GM23338 (cell line): ENCODE measurements around the gene GABPB1.

ENCODE experiments used
- CTCF ChIP-seq, 2 experiments: fragments of 200-600 bp in 1 of 2; sonication (generic) in 1 of 2; conservative IDR thresholded peaks; 2 replicates each; pipeline versions ENCODE4 v1.5.1 to v1.6.1; 2016 to 2017; ENCODE audit warnings: antibody characterized with exemption in 2 of 2, low read depth in 2 of 2, mild to moderate bottlenecking in 2 of 2, moderate library complexity in 1 of 2
- ETS1 ChIP-seq: IDR thresholded peaks from 2 replicates; pipeline ENCODE4 v1.6.1; 2016; ENCODE audit warnings: antibody characterized with exemption
- EZH2 ChIP-seq: fragments of 200-600 bp; sonication (generic); IDR thresholded peaks from one replicate; pipeline ENCODE4 v1.8.0; 2017; ENCODE audit warnings: antibody characterized with exemption, mild to moderate bottlenecking, low read depth; ENCODE audit not compliant: unreplicated experiment
- EZH2phosphoT487 ChIP-seq: fragments of 200-600 bp; sonication (generic); IDR thresholded peaks from one replicate; pipeline ENCODE4 v1.8.1; 2018; ENCODE audit warnings: antibody characterized with exemption; ENCODE audit not compliant: unreplicated experiment

- TF ChIP-seq CTCF (conservative IDR thresholded peaks at IDR 0.05; ENCODE audit: low read depth in 2 of 2) (no peak), EZH2 (no peak), ETS1 (no peak), EZH2phosphoT487 (no peak)
Observed at GRCh38 chr15:50350621-50351020, 4.4 kb downstream of the GABPB1 start.
